Measurements from ENCODE around the gene RSPO4.

GRCh38 chr20:956330-956951 lies 45.7 kb downstream of the RSPO4 start:
- peak; percentile 100 for TF ChIP-seq CTCF (IDR thresholded peaks at IDR 0.05; ENCODE audit: low read depth, low read length)
- TF ChIP-seq EZH2phosphoT487 (IDR thresholded peaks at IDR 0.05; ENCODE audit: low read depth): no peak
